Common myeloid progenitor, CD34-positive (primary cell): ENCODE measurements around the gene CHD5.

Experiments
- CTCF ChIA-PET: fragments of 350-600 bp; sonication (Branson Sonifier 250); formaldehyde crosslinking; loops from one replicate; lab custom pipeline; 2021; ENCODE audit warnings: antibody characterized with exemption; lab: Charles Lee
- POLR2A ChIA-PET: fragments of 350-600 bp; sonication (Branson Sonifier 250); formaldehyde crosslinking; loops from one replicate; lab custom pipeline; 2021; ENCODE audit warnings: antibody characterized with exemption; lab: Charles Lee
- DNase-seq, 3 donors: peaks; one replicate each; pipeline versions ENCODE4 v3.0.0 to v3.0.0-alpha.2; 2013
- H3K27ac ChIP-seq, 2 experiments: 1 replicate in 1 of 2; 2 replicates in 1 of 2; pipeline ENCODE4 v1.7.0; 2013; ENCODE audit warnings: inconsistent platforms in 2 of 2, low read length in 2 of 2, mild to moderate bottlenecking in 2 of 2, low read depth in 1 of 2, moderate library complexity in 1 of 2; ENCODE audit not compliant: severe bottlenecking in 2 of 2, insufficient read depth in 1 of 2, poor library complexity in 1 of 2
- H3K27me3 ChIP-seq, 5 experiments: replicated peaks in 2 of 5; 1 replicate in 3 of 5; 2 replicates in 2 of 5; pipeline versions ENCODE4 v1.6.1 to v1.7.0; 2013; ENCODE audit warnings: low read length in 4 of 5, mild to moderate bottlenecking in 2 of 5, moderate library complexity in 2 of 5, inconsistent platforms in 1 of 5; ENCODE audit not compliant: insufficient read depth in 5 of 5, control insufficient read depth in 4 of 5
- H3K36me3 ChIP-seq, 4 experiments: 1 replicate in 2 of 4; 2 replicates in 2 of 4; pipeline versions ENCODE4 v1.6.1 to v1.7.0; 2013; ENCODE audit warnings: low read length in 3 of 4, control low read depth in 1 of 4, mild to moderate bottlenecking in 1 of 4; ENCODE audit not compliant: control insufficient read depth in 4 of 4, insufficient read depth in 4 of 4
- H3K4me1 ChIP-seq, 4 experiments: 1 replicate in 3 of 4; 2 replicates in 1 of 4; pipeline versions ENCODE4 v1.6.1 to v1.7.1; 2013; ENCODE audit warnings: low read length in 3 of 4, mild to moderate bottlenecking in 3 of 4, control low read depth in 1 of 4, inconsistent platforms in 1 of 4, moderate library complexity in 1 of 4; ENCODE audit not compliant: control insufficient read depth in 4 of 4, insufficient read depth in 4 of 4; ENCODE audit errors: control extremely low read depth in 1 of 4
- H3K4me3 ChIP-seq, 7 experiments: 1 replicate in 4 of 7; 2 replicates in 3 of 7; pipeline versions ENCODE4 v1.5.1 to v1.7.0; 2013; ENCODE audit warnings: mild to moderate bottlenecking in 7 of 7, low read length in 6 of 7, moderate library complexity in 6 of 7, inconsistent platforms in 2 of 7, low read depth in 2 of 7, control low read depth in 1 of 7; ENCODE audit not compliant: insufficient read depth in 4 of 7, control insufficient read depth in 1 of 7; ENCODE audit errors: extremely low read depth in 1 of 7
- H3K9me3 ChIP-seq, 5 experiments: 1 replicate in 4 of 5; 2 replicates in 1 of 5; pipeline versions ENCODE4 v1.6.1 to v1.7.1; 2013; ENCODE audit warnings: low read length in 4 of 5, mild to moderate bottlenecking in 2 of 5, inconsistent platforms in 1 of 5, low read depth in 1 of 5, moderate library complexity in 1 of 5; ENCODE audit not compliant: control insufficient read depth in 4 of 5, insufficient read depth in 2 of 5; ENCODE audit errors: control extremely low read depth in 1 of 5
- WGBS: methylation state at CpG from one replicate; pipeline ENCODE4 v1.1.5; 2013; ENCODE audit not compliant: insufficient coverage; 5-methylcytosine and 5-hydroxymethylcytosine counted together

The CHD5 gene

GRCh38 chr1:6099787-6100765 is 80.0 kb downstream of the CHD5 start:
- 72% methylated on average over 14 of the region's 27 CpGs for WGBS
- ChIA-PET POLR2A (interaction anchor here (1.0 kb wide), 1 partner anchor 9 kb away, joined by 3 read pairs; no protein-coding TSS in a partner anchor), CTCF (no interaction called here)
- H3K27me3 ChIP-seq = peaks cover 0 to 7% (median 3%) of the 10 kb centered on the region in 5 experiments
- DNase-seq = peak in 1 of 3 donors; percentile 35
- peaks cover 0 to 44% (median 28%) of the 10 kb centered on the region in 4 experiments for H3K36me3 ChIP-seq
- H3K9me3 ChIP-seq = no peaks in the 10 kb centered on the region
- H3K4me3 ChIP-seq = no peak overlapping the region
- peaks cover 0 to 12% (median 4%) of the 10 kb centered on the region in 4 experiments for H3K4me1 ChIP-seq
- no peak overlapping the region for H3K27ac ChIP-seq

DNA sequence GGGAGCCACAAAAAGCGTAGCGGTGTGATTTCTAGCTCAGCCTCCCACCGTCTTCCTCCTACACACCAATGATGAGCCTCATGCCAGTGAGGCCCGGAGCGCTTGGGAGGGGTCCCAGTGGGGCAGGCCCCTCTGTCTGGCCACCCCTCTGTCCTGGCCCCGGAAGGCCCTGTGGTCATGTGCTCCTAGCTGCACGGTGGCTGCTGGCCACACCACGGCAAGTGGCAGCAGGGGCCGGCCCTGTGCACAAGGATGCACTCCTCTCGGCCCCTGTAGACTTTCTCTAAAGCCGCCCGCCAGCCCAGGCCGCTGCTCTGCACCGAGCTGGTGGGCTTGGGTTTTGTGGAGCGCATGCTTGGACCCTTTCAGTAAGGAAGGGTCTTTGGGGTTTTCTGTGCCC is 80.8 kb downstream of the CHD5 start:
- Histone ChIP-seq H3K36me3 (peaks cover 0 to 52% (median 34%) of the 10 kb centered on the region in 4 experiments), H3K4me3 (no peak overlapping the region), H3K27ac (no peak overlapping the region), H3K4me1 (peaks cover 0 to 12% (median 4%) of the 10 kb centered on the region in 4 experiments), H3K9me3 (no peaks in the 10 kb centered on the region), H3K27me3 (peaks cover 0 to 7% (median 3%) of the 10 kb centered on the region in 5 experiments)
- ChIA-PET CTCF (no interaction called here), POLR2A (no interaction called here)
- no peak for DNase-seq
- 93% methylated on average over 8 of the region's 15 CpGs for WGBS

DNA sequence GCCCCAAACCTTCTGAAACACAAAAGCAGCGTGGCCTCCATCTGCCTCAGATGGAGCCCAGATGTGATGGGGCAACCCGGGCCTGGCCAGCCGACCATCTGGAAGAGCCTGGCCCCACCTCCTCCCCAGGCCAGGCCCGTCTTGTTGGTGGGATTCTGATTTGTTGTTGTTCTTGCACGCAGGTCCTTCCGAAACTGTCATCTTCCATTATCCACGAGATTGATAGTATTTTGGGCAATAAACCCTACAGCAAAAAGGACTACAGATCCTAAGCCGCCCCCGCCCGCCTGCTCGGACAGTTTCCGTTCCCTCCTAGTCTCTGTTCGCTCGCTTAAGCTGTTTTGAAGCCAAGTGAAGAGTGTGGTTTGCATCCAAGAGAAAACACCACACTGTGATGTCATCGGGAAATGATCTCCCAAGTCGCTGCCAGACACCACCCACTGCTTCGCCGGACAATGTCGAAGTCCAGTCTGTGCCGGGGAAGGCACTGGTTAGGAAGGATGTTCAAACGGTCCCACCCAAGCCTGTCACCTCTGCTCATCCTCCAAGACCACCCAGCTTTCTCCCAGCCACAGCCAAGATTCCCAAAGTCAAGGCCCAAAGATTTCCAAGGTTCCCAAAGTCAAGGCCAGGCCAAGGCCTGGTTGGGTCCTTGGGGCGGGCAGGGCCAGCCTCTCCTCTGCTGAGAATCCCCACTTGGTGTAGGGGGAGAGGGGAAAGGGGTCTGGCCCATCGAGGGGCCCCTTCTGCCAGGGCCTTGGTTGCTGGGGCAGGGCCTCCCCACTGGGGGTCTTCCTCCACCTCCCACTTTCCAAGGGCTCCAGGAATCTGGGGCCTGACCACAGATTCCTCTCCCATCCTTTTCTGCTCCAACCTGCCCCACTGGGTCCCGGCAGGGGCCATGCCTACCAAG is 81.6 kb downstream of the CHD5 start:
- Histone ChIP-seq H3K9me3 (no peaks in the 10 kb centered on the region), H3K4me1 (peaks cover 0 to 12% (median 4%) of the 10 kb centered on the region in 4 experiments), H3K36me3 (peaks cover 0 to 59% (median 37%) of the 10 kb centered on the region in 4 experiments), H3K27me3 (peaks cover 0 to 7% (median 3%) of the 10 kb centered on the region in 5 experiments), H3K4me3 (no peak overlapping the region), H3K27ac (no peak overlapping the region)
- no peak for DNase-seq
- CTCF ChIA-PET = no interaction called here
- 92% methylated on average over 22 of the region's 24 CpGs for WGBS
- POLR2A ChIA-PET = no interaction called here

DNA sequence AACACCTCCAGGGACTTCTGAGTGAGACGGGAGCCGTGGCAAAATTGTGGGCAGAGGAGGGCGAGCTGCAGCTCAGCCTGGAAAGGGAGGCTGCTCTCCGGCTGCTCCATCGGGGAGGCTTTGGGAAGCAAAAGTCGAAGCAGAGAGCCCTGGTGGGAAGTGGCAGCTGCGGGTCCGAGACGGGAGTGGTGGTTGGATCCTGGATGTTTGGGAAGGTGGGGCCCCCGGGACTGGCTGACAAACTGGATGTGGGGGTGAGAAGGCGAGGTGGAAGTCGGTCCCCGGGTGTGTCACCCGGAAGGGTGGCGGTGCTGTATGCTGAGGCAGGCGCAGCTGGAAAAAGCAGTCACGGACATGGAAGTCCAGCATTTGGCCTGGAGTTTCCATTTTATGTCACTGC is 82.3 kb downstream of the CHD5 start:
- Histone ChIP-seq H3K36me3 (peaks cover 0 to 67% (median 43%) of the 10 kb centered on the region in 4 experiments), H3K9me3 (no peaks in the 10 kb centered on the region), H3K4me1 (peaks cover 0 to 12% (median 4%) of the 10 kb centered on the region in 4 experiments), H3K27me3 (peaks cover 0 to 5% (median 2%) of the 10 kb centered on the region in 5 experiments), H3K27ac (no peak overlapping the region), H3K4me3 (no peak overlapping the region)
- 89% methylated on average over 16 of the region's 17 CpGs for WGBS
- ChIA-PET CTCF (no interaction called here), POLR2A (no interaction called here)
- no peak for DNase-seq

DNA sequence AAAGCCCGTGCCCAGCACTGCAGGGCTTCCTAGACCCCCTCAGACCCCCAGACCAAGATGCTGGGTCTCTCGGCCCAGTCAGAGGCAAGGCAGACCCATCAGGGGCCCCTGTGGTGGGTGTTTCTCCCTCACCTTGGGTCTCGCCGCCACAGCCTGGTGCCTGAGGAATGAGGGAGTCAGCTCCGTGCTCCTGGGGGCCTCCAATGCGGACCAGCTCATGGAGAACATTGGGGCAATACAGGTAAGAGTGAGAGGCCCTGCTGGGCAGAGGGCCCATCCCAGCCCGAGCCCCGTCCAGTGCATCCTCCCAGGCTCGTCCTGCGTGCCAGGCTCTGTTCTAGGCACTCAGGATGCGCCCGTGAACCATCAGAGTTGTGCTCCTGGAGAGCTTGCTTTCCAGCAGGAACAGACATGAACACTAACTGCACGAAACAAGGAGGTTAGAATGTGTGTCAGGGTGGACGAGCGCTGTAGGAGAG is 83.0 kb downstream of the CHD5 start:
- Histone ChIP-seq H3K9me3 (no peaks in the 10 kb centered on the region), H3K27ac (no peak overlapping the region), H3K4me3 (no peak overlapping the region), H3K4me1 (peaks cover 0 to 9% (median 4%) of the 10 kb centered on the region in 4 experiments), H3K27me3 (peaks cover 0 to 3% (median 0%) of the 10 kb centered on the region in 5 experiments), H3K36me3 (peaks cover 1 to 73% (median 46%) of the 10 kb centered on the region in 4 experiments)
- ChIA-PET POLR2A (no interaction called here), CTCF (interaction anchor here (0.9 kb wide), 1 partner anchor 15 kb away, joined by 3 read pairs; no protein-coding TSS in a partner anchor)
- WGBS = 97% methylated on average over 12 of the region's 15 CpGs
- DNase-seq = no peak

- peaks cover 0 to 4% (median 2%) of the 10 kb centered on the region in 4 experiments for H3K4me1 ChIP-seq
- H3K4me3 ChIP-seq = no peak overlapping the region
- H3K9me3 ChIP-seq = no peaks in the 10 kb centered on the region
- DNase-seq = no peak
- H3K27ac ChIP-seq = no peak overlapping the region
- WGBS = 98% methylated on average over 21 of the region's 23 CpGs
- POLR2A ChIA-PET = no interaction called here
- peaks cover 2 to 80% (median 50%) of the 10 kb centered on the region in 4 experiments for H3K36me3 ChIP-seq
- peaks cover 0 to 3% (median 0%) of the 10 kb centered on the region in 5 experiments for H3K27me3 ChIP-seq
- CTCF ChIA-PET = interaction anchor here (0.9 kb wide), 1 partner anchor 14 kb away, joined by 3 read pairs; no protein-coding TSS in a partner anchor
These were observed 83.6 kb downstream of the CHD5 start for GRCh38 chr1:6096243-6097116.
